ENCODE measurements around the gene FAHD1.
A peak's percentile ranks its signal among the peaks of the same experiment; 100 is the strongest.
"Not testable (repeated sequence)": the region's sequence is repeated elsewhere in the genome, so short reads cannot be mapped to it uniquely, and the experiment has no call there.

The FAHD1 gene

GRCh38 chr16:1862394-1862793 is 35.4 kb downstream of the FAHD1 start:
- no peak for DNase-seq (ENCODE audit: low read depth)
- TF ChIP-seq CTCF (IDR thresholded peaks at IDR 0.05; ENCODE audit: low read length, missing control alignments): no peak

DNA sequence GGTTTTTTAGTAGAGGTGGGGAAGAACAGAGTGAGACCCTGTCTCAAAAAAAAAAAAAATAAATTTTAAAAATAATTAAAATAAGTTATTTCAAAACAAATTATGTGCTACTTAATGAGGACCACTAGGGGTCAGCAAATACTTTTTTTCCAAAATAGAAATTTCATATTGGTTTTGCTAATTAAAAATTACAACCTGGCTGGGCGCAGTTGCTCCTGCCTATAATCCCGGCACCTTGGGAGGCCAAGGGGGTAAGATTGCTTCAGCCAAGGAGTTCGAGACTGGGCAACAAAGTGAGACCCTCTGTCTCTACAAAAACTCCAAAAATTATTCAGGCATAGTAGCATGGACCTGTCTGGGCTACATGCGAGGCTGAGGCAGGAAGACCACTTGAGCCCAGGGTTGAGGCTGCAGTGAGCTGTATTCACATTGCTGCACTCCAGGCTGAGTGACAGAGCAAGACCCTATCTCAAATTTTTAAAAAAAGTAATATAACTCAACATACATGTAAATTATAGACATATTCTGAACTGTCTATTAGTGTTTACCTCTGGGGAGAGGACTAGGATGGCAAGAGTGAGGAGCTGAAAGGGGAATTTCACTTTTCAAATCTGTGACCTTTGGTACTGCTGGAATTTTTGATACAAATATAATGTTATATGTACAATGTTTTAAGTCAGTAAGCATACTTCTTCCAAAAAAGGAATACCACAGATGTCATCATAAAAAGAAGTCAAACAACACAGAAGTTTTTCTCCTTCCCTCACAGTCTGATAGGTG is 36.9 kb downstream of the FAHD1 start:
- peak; percentile 52 for TF ChIP-seq CTCF (IDR thresholded peaks at IDR 0.05; ENCODE audit: low read length, missing control alignments)
- DNase-seq (ENCODE audit: low read depth): peak; percentile 66
- H3K4me3 ChIP-seq (replicated peaks; ENCODE audit: low read depth, low read length): no peak overlapping the region

More at GRCh38 chr16:1862394-1862793, 35.4 kb downstream of the FAHD1 start:
- no peak overlapping the region for H3K4me3 ChIP-seq (replicated peaks; ENCODE audit: low read depth, low read length)

- no peak for TF ChIP-seq CTCF (IDR thresholded peaks at IDR 0.05; ENCODE audit: low read length, missing control alignments)
These were observed 39.1 kb downstream of the FAHD1 start for GRCh38 chr16:1865902-1866690.

GRCh38 chr16:1870365-1871082 is 43.5 kb downstream of the FAHD1 start:
- peak; percentile 43 for DNase-seq (ENCODE audit: low read depth)

More at GRCh38 chr16:1865902-1866690, 39.1 kb downstream of the FAHD1 start:
- H3K4me3 ChIP-seq (replicated peaks; ENCODE audit: low read depth, low read length): no peak overlapping the region
- DNase-seq (ENCODE audit: low read depth): no peak

GRCh38 chr16:1871974-1872635 is 45.1 kb downstream of the FAHD1 start, which contains the start of gene MEIOB:
MEIOB (minus strand) TSS chr16:1872164; CDS start chr16:1868175, 3,989 bp downstream.
- peak within 1 kb of the TSS; percentile 30 for H3K4me3 ChIP-seq (replicated peaks; ENCODE audit: low read depth, low read length)
- no peak for DNase-seq (ENCODE audit: low read depth)
- TF ChIP-seq CTCF (IDR thresholded peaks at IDR 0.05; ENCODE audit: low read length, missing control alignments): no peak

More at GRCh38 chr16:1870365-1871082, 43.5 kb downstream of the FAHD1 start:
- TF ChIP-seq CTCF (IDR thresholded peaks at IDR 0.05; ENCODE audit: low read length, missing control alignments): no peak
- H3K4me3 ChIP-seq (replicated peaks; ENCODE audit: low read depth, low read length): no peak overlapping the region

- no peak for TF ChIP-seq CTCF (IDR thresholded peaks at IDR 0.05; ENCODE audit: low read length, missing control alignments)
- no peak overlapping the region for H3K4me3 ChIP-seq (replicated peaks; ENCODE audit: low read depth, low read length)
- DNase-seq (ENCODE audit: low read depth): no peak
These were observed 47.8 kb downstream of the FAHD1 start for GRCh38 chr16:1874854-1875253.

GRCh38 chr16:1876066-1876465 is 49.1 kb downstream of the FAHD1 start:
- DNase-seq (ENCODE audit: low read depth); H3K4me3 ChIP-seq (replicated peaks; ENCODE audit: low read depth, low read length): not testable (repeated sequence)

Data from fibroblast of pulmonary artery (primary cell).